ENCODE results near the gene CBLL2.
"Not testable (repeated sequence)": the region's sequence is repeated elsewhere in the genome, so short reads cannot be mapped to it uniquely, and the experiment has no call there.

The CBLL2 gene

GRCh38 chrX:22272613-22273012 lies at the start of gene CBLL2:
Gene CBLL2, plus strand, starts transcription at chrX:22272913. Its CDS starts 79 bp downstream, at chrX:22272992.
- DNase-seq: no peak

- DNase-seq: no peak
Measured at GRCh38 chrX:22234380-22234779, 38.3 kb upstream of the CBLL2 start.

GRCh38 chrX:22237479-22237878 lies 35.2 kb upstream of the CBLL2 start:
- DNase-seq: no peak

- DNase-seq: no peak
Measured at GRCh38 chrX:22246620-22247019, 26.1 kb upstream of the CBLL2 start.

GRCh38 chrX:22247169-22247568 lies 25.5 kb upstream of the CBLL2 start:
- DNase-seq: no peak

- no peak for DNase-seq
Measured at GRCh38 chrX:22248401-22248800, 24.3 kb upstream of the CBLL2 start.

- DNase-seq: no peak
Measured at GRCh38 chrX:22249371-22249770, 23.3 kb upstream of the CBLL2 start.

GRCh38 chrX:22268706-22269105 lies 4.0 kb upstream of the CBLL2 start:
- no peak for DNase-seq

GRCh38 chrX:22273714-22274317 lies 1.1 kb downstream of the CBLL2 start:
- no peak for DNase-seq

GRCh38 chrX:22276781-22277180 lies 4.1 kb downstream of the CBLL2 start:
- no peak for DNase-seq

- DNase-seq: no peak
Measured at GRCh38 chrX:22278375-22278774, 5.7 kb downstream of the CBLL2 start.

- not testable (repeated sequence) for DNase-seq
Measured at GRCh38 chrX:22289209-22289608, 16.5 kb downstream of the CBLL2 start.

- no peak for DNase-seq
Measured at GRCh38 chrX:22296871-22297270, 24.2 kb downstream of the CBLL2 start.

- no peak for DNase-seq
Measured at GRCh38 chrX:22300130-22300529, 27.4 kb downstream of the CBLL2 start.

GRCh38 chrX:22310779-22311178 lies 38.1 kb downstream of the CBLL2 start:
- no peak for DNase-seq

GRCh38 chrX:22313766-22314165 lies 41.1 kb downstream of the CBLL2 start:
- DNase-seq: no peak

- DNase-seq: no peak
Measured at GRCh38 chrX:22314211-22314610, 41.5 kb downstream of the CBLL2 start.

- no peak for DNase-seq
Measured at GRCh38 chrX:22314692-22315091, 42.0 kb downstream of the CBLL2 start.

GRCh38 chrX:22315151-22315550 lies 42.4 kb downstream of the CBLL2 start:
- DNase-seq: no peak

- DNase-seq: no peak
Measured at GRCh38 chrX:22320236-22320873, 47.6 kb downstream of the CBLL2 start.

- no peak for DNase-seq
Measured at GRCh38 chrX:22323541-22323940, 50.8 kb downstream of the CBLL2 start.

Data from activated naive CD4-positive, alpha-beta T cell (primary cell).